ENCODE measurements around the gene HSF4.

HSF4 gene

DNA sequence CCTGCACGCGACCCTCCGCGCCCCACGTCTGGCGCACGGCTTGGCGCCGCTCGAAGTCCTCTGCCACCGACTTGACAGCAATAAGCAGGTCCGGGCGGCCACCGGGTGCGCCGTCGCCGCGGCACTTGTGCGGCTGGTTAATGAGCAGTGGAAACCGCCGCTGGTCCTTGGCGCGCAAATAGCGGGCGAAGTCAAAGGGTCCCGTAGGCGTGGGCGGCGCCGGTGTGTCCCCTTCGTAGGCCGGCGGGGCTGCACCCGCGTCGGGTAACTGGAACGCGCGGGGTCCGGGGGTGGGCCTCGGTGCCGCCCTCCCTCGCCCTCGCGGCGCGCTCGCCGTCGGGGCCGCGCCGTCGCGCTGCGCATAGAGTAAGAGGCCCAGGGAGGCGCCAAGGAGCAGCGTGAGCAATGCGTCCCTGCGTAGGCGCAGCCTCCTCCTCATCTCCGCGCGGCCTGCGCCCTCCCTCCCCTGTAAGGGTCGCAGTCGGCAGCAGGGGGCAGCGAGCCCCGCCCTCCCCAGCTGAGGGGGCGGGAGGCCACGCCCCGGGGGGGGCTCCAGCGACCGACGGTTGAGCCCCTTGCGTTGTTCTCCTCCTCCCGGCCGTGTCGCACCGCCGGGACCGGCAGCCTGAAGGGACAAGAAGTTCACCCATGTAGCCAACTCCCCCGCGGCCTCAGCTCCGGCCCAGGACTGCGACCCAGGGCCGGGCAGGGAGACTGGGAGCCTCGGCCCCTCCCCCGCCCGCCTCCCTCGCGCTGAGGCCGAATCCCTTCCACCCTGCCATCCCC lies 14.3 kb upstream of the HSF4 start:
- Histone ChIP-seq H3K27ac (ENCODE audit: low read depth, low read length) (no peak overlapping the region), H3K4me1 (ENCODE audit: control insufficient read depth, low read length) (peaks cover 6% of the 10 kb centered on the region; the same call in 1 of the 2 replicates), H3K9me3 (ENCODE audit: control insufficient read depth, insufficient read depth, low read length) (no peaks in the 10 kb centered on the region), H3K9me2 (replicated peaks; ENCODE audit: control insufficient read depth, low read length) (no peaks in the 10 kb centered on the region), H3F3A (ENCODE audit: control insufficient read depth, insufficient read depth) (no peaks in the 10 kb centered on the region; the same call in 1 of the 2 replicates), H3K4me2 (ENCODE audit: low read length) (peak overlapping the region; percentile 49), H3K4me3 (ENCODE audit: low read length) (peak overlapping the region; percentile 44), H3K27me3 (ENCODE audit: control insufficient read depth, low read length) (peaks cover 13% of the 10 kb centered on the region; the same call in 1 of the 2 replicates), H3K36me3 (ENCODE audit: control insufficient read depth, low read length) (peaks cover 17% of the 10 kb centered on the region; the same call in 1 of the 2 replicates), H4K20me1 (ENCODE audit: control insufficient read depth, insufficient read depth, low read depth, low read length) (no peaks in the 10 kb centered on the region; the same call in 1 of the 2 replicates), H3K79me2 (ENCODE audit: control insufficient read depth, low read length) (no peaks in the 10 kb centered on the region)
- TF ChIP-seq EZH2phosphoT487 (IDR thresholded peaks at IDR 0.05; ENCODE audit: borderline replicate concordance, low read length): no peak
- TF ChIP-seq, protein P1, sequence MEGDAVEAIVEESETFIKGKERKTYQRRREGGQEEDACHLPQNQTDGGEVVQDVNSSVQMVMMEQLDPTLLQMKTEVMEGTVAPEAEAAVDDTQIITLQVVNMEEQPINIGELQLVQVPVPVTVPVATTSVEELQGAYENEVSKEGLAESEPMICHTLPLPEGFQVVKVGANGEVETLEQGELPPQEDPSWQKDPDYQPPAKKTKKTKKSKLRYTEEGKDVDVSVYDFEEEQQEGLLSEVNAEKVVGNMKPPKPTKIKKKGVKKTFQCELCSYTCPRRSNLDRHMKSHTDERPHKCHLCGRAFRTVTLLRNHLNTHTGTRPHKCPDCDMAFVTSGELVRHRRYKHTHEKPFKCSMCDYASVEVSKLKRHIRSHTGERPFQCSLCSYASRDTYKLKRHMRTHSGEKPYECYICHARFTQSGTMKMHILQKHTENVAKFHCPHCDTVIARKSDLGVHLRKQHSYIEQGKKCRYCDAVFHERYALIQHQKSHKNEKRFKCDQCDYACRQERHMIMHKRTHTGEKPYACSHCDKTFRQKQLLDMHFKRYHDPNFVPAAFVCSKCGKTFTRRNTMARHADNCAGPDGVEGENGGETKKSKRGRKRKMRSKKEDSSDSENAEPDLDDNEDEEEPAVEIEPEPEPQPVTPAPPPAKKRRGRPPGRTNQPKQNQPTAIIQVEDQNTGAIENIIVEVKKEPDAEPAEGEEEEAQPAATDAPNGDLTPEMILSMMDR (IDR thresholded peaks at IDR 0.05; ENCODE audit: low read depth, low read length, poor library complexity, severe bottlenecking): no peak

DNA sequence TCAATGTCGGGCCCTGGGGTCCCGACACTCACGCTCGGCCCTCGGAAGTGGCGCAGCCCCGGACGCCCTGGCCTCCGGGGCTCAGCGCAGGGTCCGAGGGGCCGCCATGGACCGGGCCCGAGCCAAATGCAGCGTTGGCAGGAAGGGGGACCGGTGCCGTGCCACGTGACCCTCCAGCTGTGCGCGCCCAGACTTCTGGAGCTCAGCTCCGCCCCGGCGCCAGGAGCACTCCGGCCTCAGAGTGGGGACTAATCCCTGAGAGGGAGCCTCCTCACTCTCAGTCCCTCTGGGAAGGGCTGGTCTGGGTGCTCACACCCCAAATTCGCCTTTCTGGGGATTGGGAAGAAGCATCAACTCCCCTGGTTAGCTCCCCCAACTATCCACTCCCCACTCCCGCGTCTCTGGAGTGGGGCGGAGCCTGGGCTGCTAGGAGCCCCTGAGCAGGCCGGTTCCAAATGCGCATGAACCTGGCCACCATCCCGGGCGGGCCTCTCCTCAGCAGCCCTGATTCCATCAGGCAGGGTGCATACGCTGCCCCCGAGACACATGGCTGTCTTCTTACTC lies 13.6 kb upstream of the HSF4 start, which contains the start of gene B3GNT9:
B3GNT9 (minus strand) TSS at position 166 of the 564 bp plus-strand sequence. CDS start 513 bp downstream, outside the sequence.
- peaks cover 15% of the 10 kb centered on the region; the same call in 1 of the 2 replicates for H3K36me3 ChIP-seq (ENCODE audit: control insufficient read depth, low read length)
- H3K79me2 ChIP-seq (ENCODE audit: control insufficient read depth, low read length): no peaks in the 10 kb centered on the region

DNA sequence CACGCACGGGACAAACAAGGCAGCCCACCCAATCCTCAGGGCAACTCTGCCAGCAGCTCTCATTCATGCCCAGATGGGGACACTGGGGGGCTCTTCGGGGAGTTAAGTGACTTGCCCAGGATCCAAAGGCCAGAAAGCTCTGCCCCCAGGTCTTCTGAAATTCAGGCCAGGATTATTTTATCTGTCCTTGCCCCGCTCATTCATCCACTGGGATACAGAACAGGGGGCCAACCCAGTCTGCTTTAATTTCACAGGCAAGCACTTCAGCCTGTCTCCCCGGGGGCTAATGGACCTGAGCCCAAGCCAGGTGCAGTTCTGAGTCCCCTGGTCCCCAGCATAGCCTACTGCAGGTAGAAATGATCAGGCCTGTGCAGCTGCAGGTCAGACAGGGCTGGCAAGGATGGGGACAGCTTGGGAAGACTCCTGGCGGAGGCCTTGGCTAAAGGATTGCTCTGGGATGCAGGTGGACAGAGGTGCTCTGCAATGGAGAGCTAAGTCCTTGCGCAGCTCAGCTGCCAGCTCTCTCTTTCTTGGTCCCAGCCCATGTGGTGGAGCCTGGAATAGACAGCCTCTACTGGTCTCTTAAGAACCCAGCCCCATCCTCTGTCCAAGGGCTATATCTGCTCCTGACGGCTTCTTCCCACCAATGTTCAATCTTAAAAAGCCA lies 13.0 kb upstream of the HSF4 start:
- Histone ChIP-seq H3K4me1 (ENCODE audit: control insufficient read depth, low read length) (peaks cover 12% of the 10 kb centered on the region; the same call in 1 of the 2 replicates), H3K79me2 (ENCODE audit: control insufficient read depth, low read length) (no peaks in the 10 kb centered on the region), H3K36me3 (ENCODE audit: control insufficient read depth, low read length) (peaks cover 14% of the 10 kb centered on the region; the same call in 1 of the 2 replicates), H3K4me3 (ENCODE audit: low read length) (no peak overlapping the region), H3K27me3 (ENCODE audit: control insufficient read depth, low read length) (peaks cover 20% of the 10 kb centered on the region), H3K9me2 (replicated peaks; ENCODE audit: control insufficient read depth, low read length) (no peaks in the 10 kb centered on the region), H3K9me3 (ENCODE audit: control insufficient read depth, insufficient read depth, low read length) (no peaks in the 10 kb centered on the region), H3K4me2 (ENCODE audit: low read length) (0 out of 2 replicates have a peak overlapping the region, but pooled peaks have one; percentile 49), H3K27ac (ENCODE audit: low read depth, low read length) (no peak overlapping the region), H4K20me1 (ENCODE audit: control insufficient read depth, insufficient read depth, low read depth, low read length) (peaks cover under 1% of the 10 kb centered on the region; the same call in 1 of the 2 replicates), H3F3A (ENCODE audit: control insufficient read depth, insufficient read depth) (no peaks in the 10 kb centered on the region; the same call in 1 of the 2 replicates)
- TF ChIP-seq EZH2phosphoT487 (IDR thresholded peaks at IDR 0.05; ENCODE audit: borderline replicate concordance, low read length): no peak
- TF ChIP-seq, protein P1 (IDR thresholded peaks at IDR 0.05; ENCODE audit: low read depth, low read length, poor library complexity, severe bottlenecking): no peak

More for the DNA sequence above, 13.6 kb upstream of the HSF4 start, which contains the start of gene B3GNT9:
- Histone ChIP-seq H3F3A (ENCODE audit: control insufficient read depth, insufficient read depth) (no peaks in the 10 kb centered on the region; the same call in 1 of the 2 replicates), H3K9me2 (replicated peaks; ENCODE audit: control insufficient read depth, low read length) (no peaks in the 10 kb centered on the region), H4K20me1 (ENCODE audit: control insufficient read depth, insufficient read depth, low read depth, low read length) (no peaks in the 10 kb centered on the region; the same call in 1 of the 2 replicates), H3K4me3 (ENCODE audit: low read length) (peak within 1 kb of the TSS; percentile 44), H3K4me1 (ENCODE audit: control insufficient read depth, low read length) (peaks cover 12% of the 10 kb centered on the region; the same call in 1 of the 2 replicates), H3K9me3 (ENCODE audit: control insufficient read depth, insufficient read depth, low read length) (no peaks in the 10 kb centered on the region), H3K27me3 (ENCODE audit: control insufficient read depth, low read length) (peaks cover 18% of the 10 kb centered on the region), H3K4me2 (ENCODE audit: low read length) (peak within 1 kb of the TSS; percentile 49), H3K27ac (ENCODE audit: low read depth, low read length) (no peak within 1 kb of the TSS)
- TF ChIP-seq, protein P1 (IDR thresholded peaks at IDR 0.05; ENCODE audit: low read depth, low read length, poor library complexity, severe bottlenecking): no peak
- TF ChIP-seq EZH2phosphoT487 (IDR thresholded peaks at IDR 0.05; ENCODE audit: borderline replicate concordance, low read length): no peak

Data from DOHH2 (cell line).